Measurements from ENCODE around the gene BRIP1.

Gene BRIP1

GRCh38 chr17:61734012-61734411 is 129.3 kb downstream of the BRIP1 start:
- peaks cover 19 to 23% of the 10 kb centered on the region in 2 experiments for H3K36me3 ChIP-seq (ENCODE audit: control insufficient read depth in 2 of 2, insufficient read depth in 1 of 2, low read length in 2 of 2)
- POLR2A ChIA-PET, result no interaction called here

GRCh38 chr17:61733021-61733420 is 130.3 kb downstream of the BRIP1 start:
- Histone ChIP-seq H3K9me3 (ENCODE audit: control insufficient read depth, insufficient read depth, low read depth, low read length) (0 out of 2 replicates have a peak, but pooled peaks cover 2% of the 10 kb centered on the region), H3K36me3 (ENCODE audit: control insufficient read depth in 2 of 2, insufficient read depth in 1 of 2, low read length in 2 of 2) (peaks cover 18 to 19% of the 10 kb centered on the region in 2 experiments), H3K27ac (ENCODE audit: extremely low read depth, low read depth, low read length) (no peak overlapping the region), H3K4me1 (ENCODE audit: control insufficient read depth, insufficient read depth, low read length) (no peaks in the 10 kb centered on the region), H3K4me3 (ENCODE audit: low read depth, low read length) (no peak overlapping the region)
- ChIA-PET CTCF (no interaction called here), POLR2A (no interaction called here)
- TF ChIP-seq ZSCAN23 (tag by site-specific recombination; IDR thresholded peaks at IDR 0.05), result no peak
- TF ChIP-seq ZIC2 (tag by site-specific recombination; IDR thresholded peaks at IDR 0.05), result no peak
- no peak for TF ChIP-seq ZBTB8A (tag by site-specific recombination; IDR thresholded peaks at IDR 0.05)
- no peak for TF ChIP-seq MYNN (tag by site-specific recombination; IDR thresholded peaks at IDR 0.05; ENCODE audit: borderline replicate concordance)
- TF ChIP-seq ZNF501 (tag by site-specific recombination; IDR thresholded peaks at IDR 0.05), result no peak
- no peak for TF ChIP-seq ZFP3 (tag by site-specific recombination; IDR thresholded peaks at IDR 0.05; ENCODE audit: low read depth)
- no peak for TF ChIP-seq ZNF521 (tag by site-specific recombination; IDR thresholded peaks at IDR 0.05)
- TF ChIP-seq ZNF664 (tag by site-specific recombination; IDR thresholded peaks at IDR 0.05), result no peak
- no peak for TF ChIP-seq ZFP41 (tag by site-specific recombination; IDR thresholded peaks at IDR 0.05; ENCODE audit: borderline replicate concordance)
- TF ChIP-seq KLF17 (tag by site-specific recombination; IDR thresholded peaks at IDR 0.05), result no peak
- TF ChIP-seq MEIS1 (CRISPR knock-in tag; IDR thresholded peaks at IDR 0.05; ENCODE audit: borderline replicate concordance), result no peak
- TF ChIP-seq ZBTB21 (tag by site-specific recombination; IDR thresholded peaks at IDR 0.05), result no peak
- no peak for TF ChIP-seq SP3 (tag by site-specific recombination; IDR thresholded peaks at IDR 0.05)

More at GRCh38 chr17:61734012-61734411, 129.3 kb downstream of the BRIP1 start:
- Histone ChIP-seq H3K4me3 (ENCODE audit: low read depth, low read length) (no peak overlapping the region), H3K4me1 (ENCODE audit: control insufficient read depth, insufficient read depth, low read length) (no peaks in the 10 kb centered on the region), H3K9me3 (ENCODE audit: control insufficient read depth, insufficient read depth, low read depth, low read length) (0 out of 2 replicates have a peak, but pooled peaks cover 2% of the 10 kb centered on the region), H3K27ac (ENCODE audit: extremely low read depth, low read depth, low read length) (no peak overlapping the region)
- CTCF ChIA-PET, result interaction anchor here (0.6 kb wide), 1 partner anchor 88 kb away, joined by 3 read pairs; no protein-coding TSS in a partner anchor
- TF ChIP-seq ZBTB1 (tag by site-specific recombination; IDR thresholded peaks at IDR 0.05) (no peak), ZBTB20 (tag by site-specific recombination; IDR thresholded peaks at IDR 0.05) (no peak), ZSCAN23 (tag by site-specific recombination; IDR thresholded peaks at IDR 0.05) (no peak), ZNF629 (tag by site-specific recombination; IDR thresholded peaks at IDR 0.05) (no peak), ZNF596 (tag by site-specific recombination; IDR thresholded peaks at IDR 0.05) (no peak), ZSCAN16 (tag by site-specific recombination; IDR thresholded peaks at IDR 0.05) (no peak), ZNF341 (tag by site-specific recombination; IDR thresholded peaks at IDR 0.05; ENCODE audit: low read depth) (no peak), ZIC2 (tag by site-specific recombination; IDR thresholded peaks at IDR 0.05) (no peak), ZNF18 (tag by site-specific recombination; IDR thresholded peaks at IDR 0.05) (no peak), ZNF626 (tag by site-specific recombination; IDR thresholded peaks at IDR 0.05) (no peak), ZNF266 (tag by site-specific recombination; IDR thresholded peaks at IDR 0.05; ENCODE audit: low read depth) (no peak), ZNF623 (tag by site-specific recombination; IDR thresholded peaks at IDR 0.05) (no peak), GLIS1 (tag by site-specific recombination; IDR thresholded peaks at IDR 0.05) (no peak)
